ENCODE results near the gene PMM1.
"Not testable (repeated sequence)": the region's sequence is repeated elsewhere in the genome, so short reads cannot be mapped to it uniquely, and the experiment has no call there.

The PMM1 gene

DNA sequence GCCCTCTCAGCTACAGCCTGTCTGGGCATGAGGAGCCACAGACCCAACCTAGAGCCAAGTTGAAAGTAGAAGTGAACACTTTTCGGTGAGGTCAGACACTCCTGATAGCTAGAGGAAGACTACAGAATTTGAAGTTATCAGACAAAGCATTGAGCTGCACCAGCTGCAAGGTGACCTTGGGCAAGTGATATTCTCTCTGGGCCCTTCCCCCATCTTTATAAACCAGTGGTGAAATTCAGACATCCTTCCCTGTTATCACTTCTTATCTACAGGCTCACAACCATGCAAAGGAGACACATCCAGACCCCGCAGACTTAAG lies 8.0 kb upstream of the PMM1 start:
- no peak for DNase-seq (ENCODE audit: low read depth in 2 of 2, low spot score in 1 of 2)

DNA sequence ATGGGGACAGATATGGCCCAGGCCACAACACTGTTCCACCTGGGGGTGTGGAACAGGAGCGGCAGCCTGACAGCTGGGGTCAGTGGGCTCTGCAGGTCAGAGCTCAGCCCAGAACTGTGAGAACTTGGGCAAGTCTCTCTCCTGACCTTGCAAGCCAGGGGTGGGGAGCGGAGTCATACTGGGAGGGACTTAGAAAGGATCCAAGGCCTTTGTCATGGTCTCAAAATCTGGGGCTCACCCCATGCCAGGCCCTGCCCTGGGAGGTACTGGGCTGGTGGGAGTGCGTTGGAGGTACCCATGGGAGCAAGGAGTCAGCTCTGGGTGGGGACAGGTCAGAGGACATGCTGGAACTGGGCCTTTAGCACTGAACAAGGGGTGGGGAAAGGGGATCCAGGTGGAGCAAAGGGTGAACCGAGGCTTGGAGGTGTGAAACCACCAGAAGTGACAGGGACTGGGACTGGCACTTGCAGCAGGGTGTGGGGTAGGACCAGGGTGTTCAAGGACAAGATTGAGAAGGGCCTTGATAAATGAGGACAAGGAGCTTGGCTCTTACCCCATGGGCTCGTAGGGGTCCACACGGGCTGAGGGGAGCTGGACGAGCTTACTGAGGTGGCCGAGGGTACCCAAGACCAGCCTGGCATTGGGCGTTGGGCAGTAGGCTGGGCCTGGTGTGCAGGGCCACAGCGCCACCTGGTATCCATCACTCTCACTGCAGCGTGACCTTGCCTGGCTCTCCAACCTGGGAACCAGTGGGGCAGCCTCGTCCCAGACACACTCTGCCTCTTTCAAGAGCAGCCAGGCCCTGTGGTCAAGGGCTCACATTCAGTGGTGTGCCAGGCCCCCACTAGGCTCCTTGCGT lies 7.4 kb upstream of the PMM1 start:
- no peak for DNase-seq (ENCODE audit: low read depth in 2 of 2, low spot score in 1 of 2)

- no peak for DNase-seq (ENCODE audit: low read depth in 2 of 2, low spot score in 1 of 2)
Measured at GRCh38 chr22:41595703-41596102, 6.1 kb upstream of the PMM1 start.

- DNase-seq (ENCODE audit: low read depth in 2 of 2, low spot score in 1 of 2): not testable (repeated sequence)
Measured at GRCh38 chr22:41593336-41593960, 3.8 kb upstream of the PMM1 start.

DNA sequence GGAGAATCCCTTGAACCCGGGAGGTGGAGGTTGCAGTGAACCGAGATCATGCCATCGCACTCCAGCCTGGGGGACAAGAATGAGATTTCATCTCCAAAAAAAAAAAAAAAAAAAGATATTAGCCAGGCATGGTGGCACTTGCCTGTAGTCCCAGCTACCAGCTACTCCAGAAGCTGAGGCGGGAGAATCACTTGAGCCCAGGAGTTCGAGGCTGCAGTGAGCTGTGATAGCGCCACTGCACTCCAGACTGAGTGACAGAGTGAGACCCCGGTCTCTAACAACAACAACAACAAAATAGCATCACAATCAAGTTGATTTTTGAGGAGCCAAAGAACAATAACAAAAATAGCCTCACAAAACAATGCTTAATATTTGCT lies 2.3 kb downstream of the PMM1 start:
- no peak for DNase-seq (ENCODE audit: low read depth in 2 of 2, low spot score in 1 of 2)

GRCh38 chr22:41585898-41586297 lies 3.7 kb downstream of the PMM1 start:
- DNase-seq (ENCODE audit: low read depth in 2 of 2, low spot score in 1 of 2): no peak

DNA sequence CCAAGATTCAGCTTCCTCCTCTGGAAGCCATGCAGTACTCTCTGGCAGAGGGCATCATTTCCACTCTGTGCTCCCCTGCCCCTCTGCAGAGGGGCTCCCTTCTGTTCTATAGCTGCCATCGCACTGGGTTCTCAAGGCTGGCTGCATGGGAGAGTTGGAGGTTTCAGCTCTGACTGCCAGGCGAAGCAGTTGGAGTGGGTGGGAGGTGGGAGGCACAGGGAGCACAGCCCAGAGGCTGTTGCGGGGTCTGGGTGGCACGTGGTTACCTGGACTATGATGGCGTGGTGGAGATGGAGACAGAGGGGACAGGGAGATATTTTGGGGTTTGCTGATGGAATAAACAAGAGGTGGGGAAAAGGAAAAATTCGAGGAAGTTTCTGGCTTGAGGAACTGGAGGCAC lies 4.8 kb downstream of the PMM1 start:
- no peak for DNase-seq (ENCODE audit: low read depth in 2 of 2, low spot score in 1 of 2)

GRCh38 chr22:41582694-41583093 lies 6.9 kb downstream of the PMM1 start:
- no peak for DNase-seq (ENCODE audit: low read depth in 2 of 2, low spot score in 1 of 2)

- DNase-seq (ENCODE audit: low read depth in 2 of 2, low spot score in 1 of 2): no peak
Measured at GRCh38 chr22:41579997-41580355, 9.7 kb downstream of the PMM1 start.

- no peak for DNase-seq (ENCODE audit: low read depth in 2 of 2, low spot score in 1 of 2)
Measured at GRCh38 chr22:41579297-41579996, 10.2 kb downstream of the PMM1 start.

DNA sequence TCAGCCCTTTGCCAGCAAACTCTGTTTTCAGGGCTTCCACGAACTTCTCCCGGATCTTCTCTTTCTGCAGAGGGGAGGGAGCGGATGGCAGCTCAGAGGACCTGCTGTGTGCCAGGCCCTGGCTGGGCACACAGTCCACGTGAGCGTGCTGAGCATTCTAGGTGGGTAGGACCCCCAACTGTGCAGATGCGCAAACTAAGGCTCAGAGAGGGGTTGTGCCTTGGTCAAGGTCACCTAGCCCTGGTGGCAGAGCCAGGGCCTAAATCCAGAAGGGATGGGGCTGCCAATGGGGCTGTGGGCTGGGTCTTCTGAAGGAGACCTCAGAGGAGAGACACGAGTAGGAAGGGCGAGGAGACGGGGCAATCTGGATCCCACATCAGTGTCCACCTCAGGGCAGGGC lies 10.8 kb downstream of the PMM1 start:
- DNase-seq (ENCODE audit: low read depth in 2 of 2, low spot score in 1 of 2): no peak

DNA sequence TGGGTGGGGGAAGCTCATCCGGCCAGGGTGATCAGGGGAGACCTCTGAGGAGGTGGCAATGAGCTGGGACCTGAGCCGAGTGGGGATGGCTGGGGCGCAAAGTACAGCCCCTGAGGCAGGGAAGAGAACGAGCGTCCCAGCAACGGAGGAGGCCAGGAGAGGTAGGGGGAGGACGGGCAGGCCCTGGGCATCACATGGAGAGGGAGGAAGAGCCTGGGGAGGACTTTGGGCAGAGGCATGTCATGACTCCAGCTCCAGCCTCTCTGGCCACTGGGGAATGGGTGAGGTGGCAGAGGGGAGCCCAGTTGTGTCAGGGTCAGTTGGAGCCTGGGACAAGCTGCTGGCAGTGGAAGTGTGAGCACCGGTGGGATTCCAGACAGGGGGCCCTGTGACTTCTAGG lies 11.5 kb downstream of the PMM1 start:
- DNase-seq (ENCODE audit: low read depth in 2 of 2, low spot score in 1 of 2): no peak

GRCh38 chr22:41576877-41577276 lies 12.8 kb downstream of the PMM1 start:
- DNase-seq (ENCODE audit: low read depth in 2 of 2, low spot score in 1 of 2): no peak

DNA sequence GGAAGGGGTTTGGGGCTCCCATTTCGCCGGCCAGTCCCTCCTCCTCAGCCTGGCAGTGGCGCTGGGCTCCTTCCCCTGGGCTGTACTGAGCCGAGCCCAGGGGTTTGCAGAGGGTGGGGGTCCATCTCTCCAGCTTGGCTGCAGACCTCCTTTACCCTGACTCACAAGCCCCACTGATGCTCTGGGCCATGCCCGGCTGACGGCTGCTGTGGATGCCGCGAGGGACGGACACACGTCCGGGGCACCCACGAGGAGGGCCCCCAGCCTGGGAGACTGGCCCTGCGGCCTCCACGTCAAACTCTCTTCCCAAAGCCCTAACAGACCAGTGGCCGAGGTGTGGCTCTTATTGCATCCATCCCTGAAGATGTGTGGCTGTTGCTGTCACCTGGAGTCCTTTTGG lies 14.1 kb downstream of the PMM1 start:
- no peak for DNase-seq (ENCODE audit: low read depth in 2 of 2, low spot score in 1 of 2)

DNA sequence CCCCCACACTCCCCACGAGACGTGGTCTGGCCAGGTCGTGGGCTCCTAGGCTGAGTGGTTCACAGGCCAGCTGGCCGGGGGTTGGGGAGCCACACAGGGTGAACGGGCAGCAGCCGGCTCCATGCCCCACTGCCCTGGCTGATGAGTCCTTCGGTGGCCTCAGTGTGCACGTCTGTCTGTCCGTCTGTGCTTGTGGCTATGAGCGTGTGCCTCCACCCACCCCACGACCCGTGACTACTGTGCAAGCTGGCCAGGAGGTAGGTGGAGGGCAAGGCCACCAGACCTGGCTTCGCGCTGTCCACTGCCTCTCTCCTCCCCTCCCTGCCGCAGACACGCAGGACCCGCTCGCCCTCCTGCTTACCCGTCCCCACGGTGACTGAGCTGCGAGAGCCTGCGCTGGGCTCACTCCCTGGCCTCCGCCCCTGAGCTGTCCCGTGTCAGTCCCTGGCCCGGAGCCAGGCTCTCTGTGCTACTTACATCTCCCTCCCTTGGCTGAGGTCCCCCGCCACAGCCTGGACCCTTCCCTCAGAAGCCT lies 14.7 kb downstream of the PMM1 start:
- no peak for DNase-seq (ENCODE audit: low read depth in 2 of 2, low spot score in 1 of 2)

DNA sequence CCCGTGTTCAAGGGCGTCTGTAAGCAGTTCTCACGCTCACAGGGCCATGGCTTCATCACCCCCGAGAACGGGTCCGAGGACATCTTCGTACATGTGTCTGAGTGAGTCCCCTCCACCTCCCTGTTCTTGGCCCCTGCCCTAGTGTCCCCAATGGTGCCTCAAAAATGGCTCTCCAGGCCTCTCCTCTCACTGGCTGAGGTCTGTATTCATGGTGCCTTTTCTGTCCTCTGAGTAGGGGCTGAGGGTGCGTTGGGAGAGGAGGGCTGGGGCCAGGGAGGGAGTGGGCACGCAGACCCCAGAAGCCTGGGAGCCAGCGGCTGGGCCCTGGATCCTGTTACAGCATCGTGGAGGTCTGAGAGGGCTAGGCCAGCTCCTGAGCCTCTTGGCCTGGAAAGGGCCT lies 16.0 kb downstream of the PMM1 start:
- no peak for DNase-seq (ENCODE audit: low read depth in 2 of 2, low spot score in 1 of 2)

GRCh38 chr22:41572305-41572704 lies 17.3 kb downstream of the PMM1 start:
- not testable (repeated sequence) for DNase-seq (ENCODE audit: low read depth in 2 of 2, low spot score in 1 of 2)

DNA sequence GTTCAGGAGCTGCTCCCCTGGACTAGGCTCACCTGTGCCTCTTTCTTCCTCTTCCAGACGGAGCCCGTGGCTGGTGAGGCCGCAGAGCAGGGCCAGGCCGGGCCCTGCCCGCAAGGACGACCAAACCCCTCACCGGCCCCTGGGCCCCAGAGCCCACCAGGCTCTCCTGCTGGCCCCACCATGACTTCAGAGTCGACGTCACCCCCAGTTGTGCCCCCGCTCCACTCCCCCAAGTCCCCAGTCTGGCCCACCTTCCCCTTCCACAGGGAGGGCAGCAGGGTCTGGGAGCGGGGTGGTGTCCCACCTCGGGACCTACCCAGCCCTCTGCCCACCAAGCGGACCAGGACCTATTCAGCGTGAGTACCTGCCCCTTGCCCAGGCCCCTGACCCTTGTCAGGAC lies 17.9 kb downstream of the PMM1 start:
- DNase-seq (ENCODE audit: low read depth in 2 of 2, low spot score in 1 of 2): no peak

DNA sequence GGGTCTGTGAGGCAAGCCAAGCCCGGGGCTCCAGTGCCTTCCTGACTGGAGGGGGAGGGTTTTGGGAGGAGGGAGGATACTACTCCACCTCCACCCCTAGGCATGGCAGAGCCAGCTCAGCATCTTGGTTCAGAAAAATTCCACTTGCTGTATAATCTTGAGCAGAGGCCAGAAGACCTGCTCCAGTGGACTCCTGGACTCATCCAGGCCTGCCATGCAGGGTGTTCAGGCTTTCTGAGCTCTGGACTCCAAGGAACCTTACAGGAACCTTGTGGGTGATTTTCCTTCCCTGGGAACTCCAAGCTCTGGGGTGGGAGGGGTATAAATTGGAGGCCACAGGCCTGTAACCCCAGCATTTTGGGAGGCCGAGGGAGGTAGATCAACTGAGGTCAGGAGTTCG lies 19.4 kb downstream of the PMM1 start:
- DNase-seq (ENCODE audit: low read depth in 2 of 2, low spot score in 1 of 2): no peak

- DNase-seq (ENCODE audit: low read depth in 2 of 2, low spot score in 1 of 2): no peak
Measured at GRCh38 chr22:41568811-41569210, 20.8 kb downstream of the PMM1 start.

DNA sequence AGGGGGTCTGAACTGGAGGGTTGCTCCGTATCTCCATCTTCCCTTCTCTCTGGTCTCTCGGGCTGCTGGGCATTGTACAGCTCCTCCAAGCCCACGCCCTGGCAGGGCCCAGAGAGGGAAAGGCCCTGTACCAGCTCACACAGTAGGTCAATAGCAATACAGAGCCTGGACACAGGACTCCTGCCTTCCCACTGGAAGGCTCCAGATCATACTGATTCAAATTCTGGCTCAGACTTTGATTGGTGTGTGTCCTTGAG lies 22.2 kb downstream of the PMM1 start:
- no peak for DNase-seq (ENCODE audit: low read depth in 2 of 2, low spot score in 1 of 2)

DNA sequence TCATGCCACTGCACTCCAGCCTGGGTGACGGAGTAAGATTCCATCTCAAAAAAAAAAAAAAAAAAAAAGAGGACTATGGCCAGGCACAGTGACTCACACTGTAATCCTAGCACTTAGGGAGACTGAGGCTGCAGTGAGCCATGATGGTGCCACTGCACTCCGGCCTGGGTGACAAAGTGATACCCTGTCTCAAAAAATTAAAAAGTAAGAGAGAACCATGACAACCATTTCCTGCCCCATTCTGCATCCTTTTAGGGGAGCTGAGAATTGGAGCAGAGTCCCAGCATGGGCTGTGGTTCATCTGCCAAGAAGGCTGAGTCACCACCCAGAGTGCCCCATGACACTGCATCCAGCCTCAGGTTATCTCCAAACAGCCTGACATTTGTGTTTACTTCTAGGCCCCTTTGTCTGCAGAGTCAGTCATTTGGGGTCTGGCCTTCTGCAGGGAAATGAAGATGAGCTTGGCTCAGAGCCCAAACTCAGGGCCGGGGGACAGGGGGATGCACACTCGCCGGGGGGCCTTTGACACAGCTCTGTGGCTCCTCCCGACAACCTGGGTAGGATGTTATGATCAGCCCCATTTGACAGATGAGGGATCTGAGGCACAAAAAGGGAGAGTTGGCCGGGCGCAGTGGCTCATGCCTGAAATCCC lies 24.1 kb downstream of the PMM1 start:
- DNase-seq (ENCODE audit: low read depth in 2 of 2, low spot score in 1 of 2): no peak
